ENCODE data around the gene KCNC1.

GRCh38 chr11:17702876-17703275 is 31.7 kb upstream of the KCNC1 start:
- TF ChIP-seq POLR2A (IDR thresholded peaks at IDR 0.05; ENCODE audit: low read depth) (no peak), CTCF (IDR thresholded peaks at IDR 0.05) (no peak), POLR2AphosphoS5 (IDR thresholded peaks at IDR 0.05) (no peak), EP300 (IDR thresholded peaks at IDR 0.05) (no peak)

Measured in esophagus muscularis mucosa (tissue), 4 donors.